WTC11 (cell line): ENCODE results near the gene CCSER1. TPM values are rescaled to one million over a fixed set of nuclear protein-coding genes. Genes with fewer than 3 reads are reported as not detected.

Source experiments
- ATAC-seq: fragments of 200-7000 bp; cut with Tn5 transposase; 2 replicates; pipeline ENCODE4 v1.10.0; 2021; ENCODE audit warnings: mild to moderate bottlenecking, moderate library complexity
- CTCF ChIA-PET: fragments of 300-600 bp; sonication (Branson Sonifier 250); formaldehyde crosslinking; loops from one replicate; lab custom pipeline; 2021; ENCODE audit warnings: antibody characterized with exemption; lab: Charles Lee
- POLR2A ChIA-PET: fragments of 350-600 bp; sonication (Branson Sonifier 250); formaldehyde crosslinking; loops from one replicate; lab custom pipeline; 2021; ENCODE audit warnings: antibody characterized with exemption; lab: Charles Lee
- DNase-seq: peaks from one replicate; pipeline ENCODE4 v3.0.0; 2021; ENCODE audit warnings: low spot score
- H3K27ac Mint-ChIP-seq: 2 replicates; pipeline ENCODE4 v1.8.0; 2021; ENCODE audit warnings: mixed read lengths
- H3K27me3 Mint-ChIP-seq: 2 replicates; pipeline ENCODE4 v1.8.0; 2021; ENCODE audit warnings: low read depth, mild to moderate bottlenecking, moderate library complexity, mixed read lengths
- H3K36me3 Mint-ChIP-seq: 2 replicates; pipeline ENCODE4 v1.8.0; 2021; ENCODE audit warnings: mixed read lengths
- H3K4me1 Mint-ChIP-seq: 2 replicates; pipeline ENCODE4 v1.8.0; 2022; ENCODE audit warnings: mixed read lengths
- H3K4me3 Mint-ChIP-seq: 2 replicates; pipeline ENCODE4 v1.8.0; 2021; ENCODE audit warnings: mild to moderate bottlenecking, moderate library complexity, mixed read lengths
- H3K9me3 Mint-ChIP-seq: 2 replicates; pipeline ENCODE4 v1.8.0; 2021; ENCODE audit warnings: mixed read lengths
- CBFB ChIP-seq: sonication (generic); formaldehyde crosslinking; IDR thresholded peaks from 2 replicates; pipeline ENCODE4 v1.8.1; 2022; ENCODE audit warnings: mild to moderate bottlenecking, low read depth, missing genetic modification reagents
- ELF4 ChIP-seq: sonication (generic); formaldehyde crosslinking; IDR thresholded peaks from 2 replicates; pipeline ENCODE4 v1.8.1; 2022; ENCODE audit warnings: low read depth, mild to moderate bottlenecking, moderate library complexity, missing genetic modification reagents
- FOXJ3 ChIP-seq: sonication (generic); formaldehyde crosslinking; IDR thresholded peaks from 2 replicates; pipeline ENCODE4 v1.9.0; 2021; ENCODE audit warnings: missing genetic modification reagents, mild to moderate bottlenecking, borderline replicate concordance
- GABPB1 ChIP-seq: sonication (generic); formaldehyde crosslinking; IDR thresholded peaks from 2 replicates; pipeline ENCODE4 v1.8.1; 2023; ENCODE audit warnings: mild to moderate bottlenecking, missing genetic modification reagents
- GRHL2 ChIP-seq: fragments of 250-450 bp; sonication (Bioruptor Pico); IDR thresholded peaks from 2 replicates; pipeline ENCODE4 v1.8.0; 2022; ENCODE audit warnings: mild to moderate bottlenecking, moderate library complexity; ENCODE audit not compliant: insufficient replicate concordance, severe bottlenecking
- JAZF1 ChIP-seq: fragments of 250-450 bp; sonication (Bioruptor Pico); IDR thresholded peaks from 2 replicates; pipeline ENCODE4 v1.9.0; 2021; ENCODE audit warnings: moderate library complexity, mild to moderate bottlenecking, inconsistent platforms
- NFE2L1 ChIP-seq: sonication (generic); formaldehyde crosslinking; IDR thresholded peaks from 2 replicates; pipeline ENCODE4 v1.8.1; 2023; ENCODE audit warnings: missing genetic modification reagents
- NFYB ChIP-seq: sonication (generic); formaldehyde crosslinking; conservative IDR thresholded peaks from 2 replicates; pipeline ENCODE4 v1.8.0; 2022; ENCODE audit warnings: low read depth, missing genetic modification reagents
- NR2C2 ChIP-seq: sonication (generic); formaldehyde crosslinking; IDR thresholded peaks from 2 replicates; pipeline ENCODE4 v1.8.0; 2022; ENCODE audit warnings: mild to moderate bottlenecking, missing genetic modification reagents
- NR3C1 ChIP-seq: sonication (generic); formaldehyde crosslinking; conservative IDR thresholded peaks from 2 replicates; pipeline ENCODE4 v1.8.1; 2023; ENCODE audit warnings: low read depth, mild to moderate bottlenecking, missing genetic modification reagents
- SMAD3 ChIP-seq: sonication (generic); formaldehyde crosslinking; IDR thresholded peaks from 2 replicates; pipeline ENCODE4 v1.8.0; 2022; ENCODE audit warnings: missing genetic modification reagents, mild to moderate bottlenecking, borderline replicate concordance
- TCF7 ChIP-seq: sonication (generic); formaldehyde crosslinking; IDR thresholded peaks from 2 replicates; pipeline ENCODE4 v1.8.0; 2022; ENCODE audit warnings: mild to moderate bottlenecking, low read depth, missing genetic modification reagents, moderate library complexity
- ZBTB21 ChIP-seq: sonication (generic); formaldehyde crosslinking; IDR thresholded peaks from 2 replicates; pipeline ENCODE4 v1.8.1; 2023; ENCODE audit warnings: mild to moderate bottlenecking, missing genetic modification reagents, borderline replicate concordance
- ZNF219 ChIP-seq: sonication (generic); formaldehyde crosslinking; IDR thresholded peaks from 2 replicates; pipeline ENCODE4 v1.8.0; 2023; ENCODE audit warnings: missing genetic modification reagents, mild to moderate bottlenecking, borderline replicate concordance
- ZNF317 ChIP-seq: sonication (generic); formaldehyde crosslinking; IDR thresholded peaks from 2 replicates; pipeline ENCODE4 v1.8.1; 2023; ENCODE audit warnings: low read depth, mild to moderate bottlenecking, moderate library complexity, missing genetic modification reagents, borderline replicate concordance
- ZNF416 ChIP-seq: fragments of 250-450 bp; sonication (Bioruptor Pico); IDR thresholded peaks from 2 replicates; pipeline ENCODE4 v1.9.0; 2021; ENCODE audit warnings: mild to moderate bottlenecking, inconsistent platforms
- total RNA-seq: library from RNA; stranded (reverse); gene quantifications from 3 replicates; pipeline ENCODE4 v1.2.3, GENCODE V29; 2021
- TF ChIP-seq, protein P1 (sequence below): sonication (generic); formaldehyde crosslinking; IDR thresholded peaks from 2 replicates; pipeline ENCODE4 v1.8.1; 2022; ENCODE audit warnings: missing genetic modification reagents, borderline replicate concordance
- TF ChIP-seq, protein P2 (sequence below): fragments of 200-600 bp; IDR thresholded peaks from 2 replicates; pipeline ENCODE4 v1.8.0; 2022; ENCODE audit warnings: antibody characterized with exemption
- TF ChIP-seq, protein P3 (sequence below): sonication (generic); formaldehyde crosslinking; IDR thresholded peaks from 2 replicates; pipeline ENCODE4 v1.8.1; 2023; ENCODE audit warnings: mild to moderate bottlenecking, missing genetic modification reagents
- TF ChIP-seq, protein P4 (sequence below): sonication (generic); formaldehyde crosslinking; conservative IDR thresholded peaks from 2 replicates; pipeline ENCODE4 v1.8.1; 2023; ENCODE audit warnings: mild to moderate bottlenecking, low read depth, missing genetic modification reagents, moderate library complexity
- TF ChIP-seq, protein P5 (sequence below): fragments of 250-450 bp; sonication (Bioruptor Pico); IDR thresholded peaks from 2 replicates; pipeline ENCODE4 v1.9.0; 2021; ENCODE audit warnings: mild to moderate bottlenecking, borderline replicate concordance
- TF ChIP-seq, protein P6 (sequence below): sonication (generic); formaldehyde crosslinking; IDR thresholded peaks from 2 replicates; pipeline ENCODE4 v1.8.0; 2022; ENCODE audit warnings: mild to moderate bottlenecking, missing genetic modification reagents

Gene CCSER1
- total RNA-seq, 1 experiment from 2014 or later, result 0.87 TPM

DNA sequence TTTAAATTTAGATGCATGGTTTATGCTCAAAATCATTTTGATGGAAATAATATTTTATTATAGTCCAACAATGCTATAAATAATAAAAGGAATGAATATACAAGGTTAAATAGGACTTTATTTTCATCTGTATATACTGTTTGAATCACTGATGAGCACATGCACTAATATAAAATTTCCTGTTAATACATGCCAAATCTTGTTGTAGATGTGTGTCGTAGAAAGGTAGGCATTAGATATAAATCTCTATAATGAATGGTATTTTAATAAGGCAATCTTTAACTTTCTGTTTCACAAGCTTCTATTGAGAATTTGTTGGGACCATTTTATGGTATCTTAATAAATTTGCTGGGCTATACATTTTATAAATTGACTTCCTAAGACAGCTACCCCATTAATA is 868.8 kb downstream of the CCSER1 start:
- Mint-ChIP-seq H3K36me3 (no peaks in the 10 kb centered on the region), H3K27me3 (no peaks in the 10 kb centered on the region), H3K9me3 (peaks cover 10% of the 10 kb centered on the region), H3K27ac (no peak overlapping the region), H3K4me3 (no peak overlapping the region), H3K4me1 (peaks cover 11% of the 10 kb centered on the region)
- POLR2A ChIA-PET, result no interaction called here
- TF ChIP-seq, protein P1, sequence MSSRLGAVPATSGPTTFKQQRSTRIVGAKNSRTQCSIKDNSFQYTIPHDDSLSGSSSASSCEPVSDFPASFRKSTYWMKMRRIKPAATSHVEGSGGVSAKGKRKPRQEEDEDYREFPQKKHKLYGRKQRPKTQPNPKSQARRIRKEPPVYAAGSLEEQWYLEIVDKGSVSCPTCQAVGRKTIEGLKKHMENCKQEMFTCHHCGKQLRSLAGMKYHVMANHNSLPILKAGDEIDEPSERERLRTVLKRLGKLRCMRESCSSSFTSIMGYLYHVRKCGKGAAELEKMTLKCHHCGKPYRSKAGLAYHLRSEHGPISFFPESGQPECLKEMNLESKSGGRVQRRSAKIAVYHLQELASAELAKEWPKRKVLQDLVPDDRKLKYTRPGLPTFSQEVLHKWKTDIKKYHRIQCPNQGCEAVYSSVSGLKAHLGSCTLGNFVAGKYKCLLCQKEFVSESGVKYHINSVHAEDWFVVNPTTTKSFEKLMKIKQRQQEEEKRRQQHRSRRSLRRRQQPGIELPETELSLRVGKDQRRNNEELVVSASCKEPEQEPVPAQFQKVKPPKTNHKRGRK, result no peak
- TF ChIP-seq NFE2L1 (CRISPR knock-in tag) (no peak), FOXJ3 (CRISPR knock-in tag) (no peak), GRHL2 (no peak), JAZF1 (CRISPR knock-in tag) (no peak)
- TF ChIP-seq, protein P2, sequence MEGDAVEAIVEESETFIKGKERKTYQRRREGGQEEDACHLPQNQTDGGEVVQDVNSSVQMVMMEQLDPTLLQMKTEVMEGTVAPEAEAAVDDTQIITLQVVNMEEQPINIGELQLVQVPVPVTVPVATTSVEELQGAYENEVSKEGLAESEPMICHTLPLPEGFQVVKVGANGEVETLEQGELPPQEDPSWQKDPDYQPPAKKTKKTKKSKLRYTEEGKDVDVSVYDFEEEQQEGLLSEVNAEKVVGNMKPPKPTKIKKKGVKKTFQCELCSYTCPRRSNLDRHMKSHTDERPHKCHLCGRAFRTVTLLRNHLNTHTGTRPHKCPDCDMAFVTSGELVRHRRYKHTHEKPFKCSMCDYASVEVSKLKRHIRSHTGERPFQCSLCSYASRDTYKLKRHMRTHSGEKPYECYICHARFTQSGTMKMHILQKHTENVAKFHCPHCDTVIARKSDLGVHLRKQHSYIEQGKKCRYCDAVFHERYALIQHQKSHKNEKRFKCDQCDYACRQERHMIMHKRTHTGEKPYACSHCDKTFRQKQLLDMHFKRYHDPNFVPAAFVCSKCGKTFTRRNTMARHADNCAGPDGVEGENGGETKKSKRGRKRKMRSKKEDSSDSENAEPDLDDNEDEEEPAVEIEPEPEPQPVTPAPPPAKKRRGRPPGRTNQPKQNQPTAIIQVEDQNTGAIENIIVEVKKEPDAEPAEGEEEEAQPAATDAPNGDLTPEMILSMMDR, result no peak
- TF ChIP-seq, protein P3, sequence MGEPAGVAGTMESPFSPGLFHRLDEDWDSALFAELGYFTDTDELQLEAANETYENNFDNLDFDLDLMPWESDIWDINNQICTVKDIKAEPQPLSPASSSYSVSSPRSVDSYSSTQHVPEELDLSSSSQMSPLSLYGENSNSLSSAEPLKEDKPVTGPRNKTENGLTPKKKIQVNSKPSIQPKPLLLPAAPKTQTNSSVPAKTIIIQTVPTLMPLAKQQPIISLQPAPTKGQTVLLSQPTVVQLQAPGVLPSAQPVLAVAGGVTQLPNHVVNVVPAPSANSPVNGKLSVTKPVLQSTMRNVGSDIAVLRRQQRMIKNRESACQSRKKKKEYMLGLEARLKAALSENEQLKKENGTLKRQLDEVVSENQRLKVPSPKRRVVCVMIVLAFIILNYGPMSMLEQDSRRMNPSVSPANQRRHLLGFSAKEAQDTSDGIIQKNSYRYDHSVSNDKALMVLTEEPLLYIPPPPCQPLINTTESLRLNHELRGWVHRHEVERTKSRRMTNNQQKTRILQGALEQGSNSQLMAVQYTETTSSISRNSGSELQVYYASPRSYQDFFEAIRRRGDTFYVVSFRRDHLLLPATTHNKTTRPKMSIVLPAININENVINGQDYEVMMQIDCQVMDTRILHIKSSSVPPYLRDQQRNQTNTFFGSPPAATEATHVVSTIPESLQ (CRISPR knock-in tag), result no peak
- DNase-seq, result no peak
- ATAC-seq, result no peak
- CTCF ChIA-PET, result no interaction called here

DNA sequence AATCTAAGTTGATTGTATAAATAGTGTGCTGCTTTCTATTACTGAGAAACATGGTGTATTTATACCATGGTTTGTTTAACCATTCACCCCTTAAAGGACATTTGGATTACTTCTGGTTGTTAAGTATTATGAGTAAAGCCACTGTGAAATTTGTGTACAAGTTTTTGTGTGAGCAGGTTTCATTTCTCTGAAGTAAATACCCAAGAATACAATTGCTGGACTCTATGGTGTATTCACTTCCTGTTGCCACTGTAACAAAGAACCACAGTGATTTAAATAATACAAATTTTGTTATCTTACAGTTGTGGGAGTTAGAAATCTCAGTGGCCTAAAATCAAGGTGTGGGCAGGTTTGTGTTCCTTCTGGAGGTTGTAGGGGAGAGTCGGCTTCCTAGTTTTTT is 869.6 kb downstream of the CCSER1 start:
- ATAC-seq (no peak), DNase-seq (no peak)
- Mint-ChIP-seq H3K27ac (no peak overlapping the region), H3K36me3 (no peaks in the 10 kb centered on the region), H3K27me3 (no peaks in the 10 kb centered on the region), H3K9me3 (peaks cover 11% of the 10 kb centered on the region), H3K4me3 (no peak overlapping the region), H3K4me1 (peaks cover 4% of the 10 kb centered on the region)
- CTCF ChIA-PET, result interaction anchor here (0.6 kb wide), 1 partner anchor 380 kb away, joined by 3 read pairs; no protein-coding TSS in a partner anchor
- TF ChIP-seq, protein P4, sequence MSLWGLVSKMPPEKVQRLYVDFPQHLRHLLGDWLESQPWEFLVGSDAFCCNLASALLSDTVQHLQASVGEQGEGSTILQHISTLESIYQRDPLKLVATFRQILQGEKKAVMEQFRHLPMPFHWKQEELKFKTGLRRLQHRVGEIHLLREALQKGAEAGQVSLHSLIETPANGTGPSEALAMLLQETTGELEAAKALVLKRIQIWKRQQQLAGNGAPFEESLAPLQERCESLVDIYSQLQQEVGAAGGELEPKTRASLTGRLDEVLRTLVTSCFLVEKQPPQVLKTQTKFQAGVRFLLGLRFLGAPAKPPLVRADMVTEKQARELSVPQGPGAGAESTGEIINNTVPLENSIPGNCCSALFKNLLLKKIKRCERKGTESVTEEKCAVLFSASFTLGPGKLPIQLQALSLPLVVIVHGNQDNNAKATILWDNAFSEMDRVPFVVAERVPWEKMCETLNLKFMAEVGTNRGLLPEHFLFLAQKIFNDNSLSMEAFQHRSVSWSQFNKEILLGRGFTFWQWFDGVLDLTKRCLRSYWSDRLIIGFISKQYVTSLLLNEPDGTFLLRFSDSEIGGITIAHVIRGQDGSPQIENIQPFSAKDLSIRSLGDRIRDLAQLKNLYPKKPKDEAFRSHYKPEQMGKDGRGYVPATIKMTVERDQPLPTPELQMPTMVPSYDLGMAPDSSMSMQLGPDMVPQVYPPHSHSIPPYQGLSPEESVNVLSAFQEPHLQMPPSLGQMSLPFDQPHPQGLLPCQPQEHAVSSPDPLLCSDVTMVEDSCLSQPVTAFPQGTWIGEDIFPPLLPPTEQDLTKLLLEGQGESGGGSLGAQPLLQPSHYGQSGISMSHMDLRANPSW (CRISPR knock-in tag), result no peak
- TF ChIP-seq NR3C1 (CRISPR knock-in tag) (no peak), NFYB (CRISPR knock-in tag) (no peak), ZNF219 (no peak), ZNF317 (no peak), NR2C2 (no peak), ELF4 (CRISPR knock-in tag) (no peak), SMAD3 (no peak), CBFB (CRISPR knock-in tag) (no peak), ZNF416 (CRISPR knock-in tag) (no peak), GABPB1 (CRISPR knock-in tag) (no peak), TCF7 (CRISPR knock-in tag) (no peak), ZBTB21 (CRISPR knock-in tag) (no peak)
- TF ChIP-seq, protein P5, sequence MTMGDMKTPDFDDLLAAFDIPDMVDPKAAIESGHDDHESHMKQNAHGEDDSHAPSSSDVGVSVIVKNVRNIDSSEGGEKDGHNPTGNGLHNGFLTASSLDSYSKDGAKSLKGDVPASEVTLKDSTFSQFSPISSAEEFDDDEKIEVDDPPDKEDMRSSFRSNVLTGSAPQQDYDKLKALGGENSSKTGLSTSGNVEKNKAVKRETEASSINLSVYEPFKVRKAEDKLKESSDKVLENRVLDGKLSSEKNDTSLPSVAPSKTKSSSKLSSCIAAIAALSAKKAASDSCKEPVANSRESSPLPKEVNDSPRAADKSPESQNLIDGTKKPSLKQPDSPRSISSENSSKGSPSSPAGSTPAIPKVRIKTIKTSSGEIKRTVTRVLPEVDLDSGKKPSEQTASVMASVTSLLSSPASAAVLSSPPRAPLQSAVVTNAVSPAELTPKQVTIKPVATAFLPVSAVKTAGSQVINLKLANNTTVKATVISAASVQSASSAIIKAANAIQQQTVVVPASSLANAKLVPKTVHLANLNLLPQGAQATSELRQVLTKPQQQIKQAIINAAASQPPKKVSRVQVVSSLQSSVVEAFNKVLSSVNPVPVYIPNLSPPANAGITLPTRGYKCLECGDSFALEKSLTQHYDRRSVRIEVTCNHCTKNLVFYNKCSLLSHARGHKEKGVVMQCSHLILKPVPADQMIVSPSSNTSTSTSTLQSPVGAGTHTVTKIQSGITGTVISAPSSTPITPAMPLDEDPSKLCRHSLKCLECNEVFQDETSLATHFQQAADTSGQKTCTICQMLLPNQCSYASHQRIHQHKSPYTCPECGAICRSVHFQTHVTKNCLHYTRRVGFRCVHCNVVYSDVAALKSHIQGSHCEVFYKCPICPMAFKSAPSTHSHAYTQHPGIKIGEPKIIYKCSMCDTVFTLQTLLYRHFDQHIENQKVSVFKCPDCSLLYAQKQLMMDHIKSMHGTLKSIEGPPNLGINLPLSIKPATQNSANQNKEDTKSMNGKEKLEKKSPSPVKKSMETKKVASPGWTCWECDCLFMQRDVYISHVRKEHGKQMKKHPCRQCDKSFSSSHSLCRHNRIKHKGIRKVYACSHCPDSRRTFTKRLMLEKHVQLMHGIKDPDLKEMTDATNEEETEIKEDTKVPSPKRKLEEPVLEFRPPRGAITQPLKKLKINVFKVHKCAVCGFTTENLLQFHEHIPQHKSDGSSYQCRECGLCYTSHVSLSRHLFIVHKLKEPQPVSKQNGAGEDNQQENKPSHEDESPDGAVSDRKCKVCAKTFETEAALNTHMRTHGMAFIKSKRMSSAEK, result no peak
- TF ChIP-seq, protein P6, sequence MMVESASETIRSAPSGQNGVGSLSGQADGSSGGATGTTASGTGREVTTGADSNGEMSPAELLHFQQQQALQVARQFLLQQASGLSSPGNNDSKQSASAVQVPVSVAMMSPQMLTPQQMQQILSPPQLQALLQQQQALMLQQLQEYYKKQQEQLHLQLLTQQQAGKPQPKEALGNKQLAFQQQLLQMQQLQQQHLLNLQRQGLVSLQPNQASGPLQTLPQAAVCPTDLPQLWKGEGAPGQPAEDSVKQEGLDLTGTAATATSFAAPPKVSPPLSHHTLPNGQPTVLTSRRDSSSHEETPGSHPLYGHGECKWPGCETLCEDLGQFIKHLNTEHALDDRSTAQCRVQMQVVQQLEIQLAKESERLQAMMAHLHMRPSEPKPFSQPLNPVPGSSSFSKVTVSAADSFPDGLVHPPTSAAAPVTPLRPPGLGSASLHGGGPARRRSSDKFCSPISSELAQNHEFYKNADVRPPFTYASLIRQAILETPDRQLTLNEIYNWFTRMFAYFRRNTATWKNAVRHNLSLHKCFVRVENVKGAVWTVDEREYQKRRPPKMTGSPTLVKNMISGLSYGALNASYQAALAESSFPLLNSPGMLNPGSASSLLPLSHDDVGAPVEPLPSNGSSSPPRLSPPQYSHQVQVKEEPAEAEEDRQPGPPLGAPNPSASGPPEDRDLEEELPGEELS (CRISPR knock-in tag), result no peak
- POLR2A ChIA-PET, result no interaction called here
